Colonic mucosa (tissue), 4 donors: ENCODE data around the gene CPM. TPM values are rescaled to one million over a fixed set of nuclear protein-coding genes. Genes with fewer than 3 reads are reported as not detected.

Source experiments
- DNase-seq: peaks from one replicate; pipeline ENCODE4 v3.0.0-alpha.2; 2020
- H3K27ac ChIP-seq: fragments of 200-600 bp; one replicate; pipeline ENCODE4 v1.8.0; 2021
- H3K27me3 ChIP-seq: fragments of 200-600 bp; one replicate; pipeline ENCODE4 v1.8.0; 2021
- H3K36me3 ChIP-seq: fragments of 200-600 bp; one replicate; pipeline ENCODE4 v1.8.0; 2021
- H3K4me1 ChIP-seq: fragments of 200-600 bp; one replicate; pipeline ENCODE4 v1.8.0; 2021; ENCODE audit warnings: mild to moderate bottlenecking
- H3K4me3 ChIP-seq: fragments of 200-600 bp; one replicate; pipeline ENCODE4 v1.8.0; 2021
- H3K9ac ChIP-seq, 2 donors: one replicate each; pipeline ENCODE4 v1.7.0; 2013; ENCODE audit warnings: control low read depth in 2 of 2, low read depth in 2 of 2, low read length in 2 of 2
- H3K9me3 ChIP-seq: fragments of 200-600 bp; one replicate; pipeline ENCODE4 v1.8.0; 2021
- CTCF ChIP-seq: fragments of 200-600 bp; IDR thresholded peaks from one replicate; pipeline ENCODE4 v1.8.0; 2022; ENCODE audit warnings: antibody characterized with exemption, mild to moderate bottlenecking
- intact Hi-C: fragments of 100-400 bp; cut with DNase I; formaldehyde crosslinking; loops from one replicate; pipeline ENCODE4 v1.14.1; 2022
- total RNA-seq, 2 donors: library from RNA; stranded (reverse); fragmentation: NEBNext Ultra II Directional in 1 of 2; extraction: Animal tissue kit (Norgen Biotek cat#: 25700) in 1 of 2; gene quantifications; one replicate each; pipeline ENCODE4 v1.2.1, GENCODE V29; 2021
- donor health status: healthy.
- donor health status: DM: no; HTN: no; CAD: no.
- donor health status: DM: no; HTN: no; CAD: no.

CPM gene
- 10 to 100 TPM; 30.0 to 40.3 TPM for total RNA-seq

GRCh38 chr12:68932961-68933893 lies at the start of gene CPM:
TSS of gene CPM (minus strand) at chr12:68933171. CDS start at chr12:68932837, 334 bp downstream.
- peak within 1 kb of the TSS; percentile 62 for H3K27ac ChIP-seq
- peak within 1 kb of the TSS; percentile 80 for H3K9ac ChIP-seq
- TF ChIP-seq CTCF: no peak
- DNase-seq: peak; percentile 86
- H3K4me1 ChIP-seq: no peaks in the 10 kb centered on the region
- H3K9me3 ChIP-seq: no peaks in the 10 kb centered on the region
- intact Hi-C loops: no loop called here
- H3K4me3 ChIP-seq: peak within 1 kb of the TSS; percentile 74
- no peaks in the 10 kb centered on the region for H3K27me3 ChIP-seq
- H3K36me3 ChIP-seq: no peaks in the 10 kb centered on the region

- no peak overlapping the region for H3K9ac ChIP-seq
- no peaks in the 10 kb centered on the region for H3K27me3 ChIP-seq
- H3K4me3 ChIP-seq: no peak overlapping the region
- no peaks in the 10 kb centered on the region for H3K9me3 ChIP-seq
- H3K36me3 ChIP-seq: no peaks in the 10 kb centered on the region
- H3K27ac ChIP-seq: no peak overlapping the region
- H3K4me1 ChIP-seq: no peaks in the 10 kb centered on the region
- intact Hi-C loops: no loop called here
- DNase-seq: no peak
- no peak for TF ChIP-seq CTCF
Measured at GRCh38 chr12:68981516-68981915, 48.5 kb upstream of the CPM start.

GRCh38 chr12:68980476-68981212 lies 47.7 kb upstream of the CPM start:
- H3K27me3 ChIP-seq: no peaks in the 10 kb centered on the region
- no peak overlapping the region for H3K27ac ChIP-seq
- no peak for TF ChIP-seq CTCF
- H3K4me1 ChIP-seq: no peaks in the 10 kb centered on the region
- intact Hi-C loops: no loop called here
- H3K9me3 ChIP-seq: no peaks in the 10 kb centered on the region
- no peak overlapping the region for H3K4me3 ChIP-seq
- H3K36me3 ChIP-seq: no peaks in the 10 kb centered on the region
- DNase-seq: no peak
- H3K9ac ChIP-seq: no peak overlapping the region

GRCh38 chr12:68978678-68979077 lies 45.7 kb upstream of the CPM start:
- Histone ChIP-seq H3K36me3 (no peaks in the 10 kb centered on the region), H3K9ac (no peak overlapping the region), H3K4me3 (no peak overlapping the region), H3K4me1 (no peaks in the 10 kb centered on the region), H3K27me3 (no peaks in the 10 kb centered on the region), H3K9me3 (no peaks in the 10 kb centered on the region), H3K27ac (no peak overlapping the region)
- intact Hi-C loops: no loop called here
- no peak for TF ChIP-seq CTCF
- no peak for DNase-seq

- intact Hi-C loops: no loop called here
- H3K4me3 ChIP-seq: no peak overlapping the region
- H3K4me1 ChIP-seq: no peaks in the 10 kb centered on the region
- DNase-seq: no peak
- no peaks in the 10 kb centered on the region for H3K9me3 ChIP-seq
- no peaks in the 10 kb centered on the region for H3K27me3 ChIP-seq
- no peaks in the 10 kb centered on the region for H3K36me3 ChIP-seq
- TF ChIP-seq CTCF: no peak
- H3K27ac ChIP-seq: no peak overlapping the region
- no peak overlapping the region for H3K9ac ChIP-seq
Measured at GRCh38 chr12:68977909-68978610, 45.1 kb upstream of the CPM start.
